HEK293 (cell line): ENCODE results near the gene IL12A.

Experiments
- ZNF221 ChIP-seq: fragments of 450-650 bp; formaldehyde crosslinking; IDR thresholded peaks from 2 replicates; pipeline ENCODE4 v1.5.1; 2017; ENCODE audit warnings: missing biosample characterization, missing genetic modification characterization, borderline replicate concordance
- TF ChIP-seq, protein P1 (sequence below): fragments of 450-650 bp; IDR thresholded peaks from 2 replicates; pipeline ENCODE4 v1.5.1; 2018; ENCODE audit warnings: missing biosample characterization, mild to moderate bottlenecking, missing genetic modification characterization

DNA sequence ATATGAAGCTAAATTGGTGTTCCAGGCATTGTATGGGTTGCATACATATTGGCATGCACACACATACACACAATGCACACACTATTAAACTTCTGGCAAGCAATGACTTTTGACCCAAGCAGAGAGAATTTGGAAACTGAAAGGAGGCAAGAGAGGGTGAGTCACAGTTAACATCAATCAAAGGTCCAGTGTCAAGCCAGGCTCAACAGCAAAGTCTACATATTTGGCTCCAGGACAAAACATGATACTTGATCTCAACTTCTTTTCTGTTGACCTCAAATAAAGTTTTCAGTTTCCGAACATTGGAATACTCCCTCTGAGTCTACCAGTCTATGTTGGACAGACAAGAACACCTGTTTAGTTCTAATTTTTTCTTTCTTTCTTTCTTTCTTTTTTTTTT, 28.3 kb downstream of the IL12A start:
- TF ChIP-seq ZNF221 (tag by site-specific recombination) = no peak
- TF ChIP-seq, protein P1, sequence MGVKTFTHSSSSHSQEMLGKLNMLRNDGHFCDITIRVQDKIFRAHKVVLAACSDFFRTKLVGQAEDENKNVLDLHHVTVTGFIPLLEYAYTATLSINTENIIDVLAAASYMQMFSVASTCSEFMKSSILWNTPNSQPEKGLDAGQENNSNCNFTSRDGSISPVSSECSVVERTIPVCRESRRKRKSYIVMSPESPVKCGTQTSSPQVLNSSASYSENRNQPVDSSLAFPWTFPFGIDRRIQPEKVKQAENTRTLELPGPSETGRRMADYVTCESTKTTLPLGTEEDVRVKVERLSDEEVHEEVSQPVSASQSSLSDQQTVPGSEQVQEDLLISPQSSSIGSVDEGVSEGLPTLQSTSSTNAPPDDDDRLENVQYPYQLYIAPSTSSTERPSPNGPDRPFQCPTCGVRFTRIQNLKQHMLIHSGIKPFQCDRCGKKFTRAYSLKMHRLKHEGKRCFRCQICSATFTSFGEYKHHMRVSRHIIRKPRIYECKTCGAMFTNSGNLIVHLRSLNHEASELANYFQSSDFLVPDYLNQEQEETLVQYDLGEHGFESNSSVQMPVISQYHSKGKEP (tag by site-specific recombination) = no peak
